Cardiac fibroblast (primary cell): ENCODE measurements around the gene PIK3CD.
"Not testable (repeated sequence)": the region's sequence is repeated elsewhere in the genome, so short reads cannot be mapped to it uniquely, and the experiment has no call there.

Experiments
- DNase-seq, 2 donors: peaks; one replicate each; pipeline versions ENCODE4 v3.0.0 to v3.0.0-alpha.2; 2010; ENCODE audit warnings: low read depth in 2 of 2
- H3K4me3 ChIP-seq, 2 donors: replicated peaks in 1 of 2; 1 replicate in 1 of 2; 2 replicates in 1 of 2; pipeline ENCODE4 v1.5.1; 2011; ENCODE audit warnings: low read depth in 2 of 2, low read length in 2 of 2, mild to moderate bottlenecking in 2 of 2, moderate library complexity in 1 of 2
- CTCF ChIP-seq: IDR thresholded peaks from one replicate; pipeline ENCODE4 v1.5.1; 2011; ENCODE audit warnings: low read depth, mild to moderate bottlenecking, low read length, inconsistent platforms

The PIK3CD gene

GRCh38 chr1:9706178-9706577 lies 54.6 kb downstream of the PIK3CD start:
- DNase-seq: no peak
- no peak overlapping the region for H3K4me3 ChIP-seq
- TF ChIP-seq CTCF: no peak

- no peak for TF ChIP-seq CTCF
- no peak overlapping the region for H3K4me3 ChIP-seq
- no peak for DNase-seq
Observed at GRCh38 chr1:9710037-9710436, 58.5 kb downstream of the PIK3CD start.

- DNase-seq: no peak
- no peak for TF ChIP-seq CTCF
Observed at GRCh38 chr1:9711466-9712020, 60.0 kb downstream of the PIK3CD start.

GRCh38 chr1:9712767-9713166 lies 61.2 kb downstream of the PIK3CD start:
- DNase-seq, H3K4me3 ChIP-seq: not testable (repeated sequence)

More at GRCh38 chr1:9711466-9712020, 60.0 kb downstream of the PIK3CD start:
- H3K4me3 ChIP-seq: no peak overlapping the region

GRCh38 chr1:9714257-9714718 lies 62.8 kb downstream of the PIK3CD start:
- no peak for TF ChIP-seq CTCF
- no peak overlapping the region for H3K4me3 ChIP-seq
- DNase-seq: no peak

- TF ChIP-seq CTCF: no peak
- no peak overlapping the region for H3K4me3 ChIP-seq
- DNase-seq: no peak
Observed at GRCh38 chr1:9715536-9716226, 64.2 kb downstream of the PIK3CD start.

GRCh38 chr1:9716404-9717192 lies 65.1 kb downstream of the PIK3CD start:
- H3K4me3 ChIP-seq: no peak overlapping the region
- no peak for DNase-seq

More at GRCh38 chr1:9716404-9717192, 65.1 kb downstream of the PIK3CD start:
- no peak for TF ChIP-seq CTCF
